Measurements from ENCODE around the gene MUC21. TPM values are rescaled to one million over a fixed set of nuclear protein-coding genes. Genes with fewer than 3 reads are reported as not detected.
A peak's percentile ranks its signal among the peaks of the same experiment; 100 is the strongest.

The MUC21 gene
- total and polyA plus RNA-seq, 11 donors = 0.10 TPM; not detected in 10

- TF ChIP-seq POLR2A (IDR thresholded peaks at IDR 0.05) = no peak
- TF ChIP-seq, protein P1, sequence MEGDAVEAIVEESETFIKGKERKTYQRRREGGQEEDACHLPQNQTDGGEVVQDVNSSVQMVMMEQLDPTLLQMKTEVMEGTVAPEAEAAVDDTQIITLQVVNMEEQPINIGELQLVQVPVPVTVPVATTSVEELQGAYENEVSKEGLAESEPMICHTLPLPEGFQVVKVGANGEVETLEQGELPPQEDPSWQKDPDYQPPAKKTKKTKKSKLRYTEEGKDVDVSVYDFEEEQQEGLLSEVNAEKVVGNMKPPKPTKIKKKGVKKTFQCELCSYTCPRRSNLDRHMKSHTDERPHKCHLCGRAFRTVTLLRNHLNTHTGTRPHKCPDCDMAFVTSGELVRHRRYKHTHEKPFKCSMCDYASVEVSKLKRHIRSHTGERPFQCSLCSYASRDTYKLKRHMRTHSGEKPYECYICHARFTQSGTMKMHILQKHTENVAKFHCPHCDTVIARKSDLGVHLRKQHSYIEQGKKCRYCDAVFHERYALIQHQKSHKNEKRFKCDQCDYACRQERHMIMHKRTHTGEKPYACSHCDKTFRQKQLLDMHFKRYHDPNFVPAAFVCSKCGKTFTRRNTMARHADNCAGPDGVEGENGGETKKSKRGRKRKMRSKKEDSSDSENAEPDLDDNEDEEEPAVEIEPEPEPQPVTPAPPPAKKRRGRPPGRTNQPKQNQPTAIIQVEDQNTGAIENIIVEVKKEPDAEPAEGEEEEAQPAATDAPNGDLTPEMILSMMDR (IDR thresholded peaks at IDR 0.05) = no peak
- Histone ChIP-seq H3K36me3 (no peaks in the 10 kb centered on the region), H3K4me1 (peaks cover 0 to 10% (median 4%) of the 10 kb centered on the region in 12 donors), H3K27me3 (peaks cover 0 to 11% (median 0%) of the 10 kb centered on the region in 9 donors), H3K9me3 (no peaks in the 10 kb centered on the region), H3K4me3 (no peak overlapping the region), H3K27ac (no peak overlapping the region)
- 58 to 77% (median 71%) methylated on average over 3 of the region's 3 CpGs for WGBS, 4 donors
- ATAC-seq = no peak
- DNase-seq = no peak
- intact Hi-C loops (cut with DNase I) = no loop called here
Observed at GRCh38 chr6:30939473-30939872, 44.0 kb upstream of the MUC21 start.

- Histone ChIP-seq H3K27ac (no peak within 1 kb of the TSS), H3K4me3 (no peak within 1 kb of the TSS), H3K9me3 (no peaks in the 10 kb centered on the region), H3K4me1 (peaks cover 0 to 10% (median 4%) of the 10 kb centered on the region in 12 donors), H3K27me3 (peaks cover 0 to 11% (median 0%) of the 10 kb centered on the region in 9 donors), H3K36me3 (no peaks in the 10 kb centered on the region)
- DNase-seq (no peak), ATAC-seq (no peak)
- TF ChIP-seq, protein P1 (IDR thresholded peaks at IDR 0.05) = no peak
- no peak for TF ChIP-seq POLR2A (IDR thresholded peaks at IDR 0.05)
- 62 to 72% (median 66%) methylated on average over 14 to 16 of the region's 16 CpGs for WGBS, 4 donors
- intact Hi-C loops (cut with DNase I) = loop anchor here in 1 of 10 donors (10.0 kb wide), 1 partner anchor 64 kb away; no protein-coding TSS in a partner anchor
Observed at GRCh38 chr6:30940361-30940986, 43.0 kb upstream of the MUC21 start, which contains the start of gene MUCL3. MUCL3 (plus strand) TSS chr6:30940973; CDS start chr6:30941000, 27 bp downstream.

DNA sequence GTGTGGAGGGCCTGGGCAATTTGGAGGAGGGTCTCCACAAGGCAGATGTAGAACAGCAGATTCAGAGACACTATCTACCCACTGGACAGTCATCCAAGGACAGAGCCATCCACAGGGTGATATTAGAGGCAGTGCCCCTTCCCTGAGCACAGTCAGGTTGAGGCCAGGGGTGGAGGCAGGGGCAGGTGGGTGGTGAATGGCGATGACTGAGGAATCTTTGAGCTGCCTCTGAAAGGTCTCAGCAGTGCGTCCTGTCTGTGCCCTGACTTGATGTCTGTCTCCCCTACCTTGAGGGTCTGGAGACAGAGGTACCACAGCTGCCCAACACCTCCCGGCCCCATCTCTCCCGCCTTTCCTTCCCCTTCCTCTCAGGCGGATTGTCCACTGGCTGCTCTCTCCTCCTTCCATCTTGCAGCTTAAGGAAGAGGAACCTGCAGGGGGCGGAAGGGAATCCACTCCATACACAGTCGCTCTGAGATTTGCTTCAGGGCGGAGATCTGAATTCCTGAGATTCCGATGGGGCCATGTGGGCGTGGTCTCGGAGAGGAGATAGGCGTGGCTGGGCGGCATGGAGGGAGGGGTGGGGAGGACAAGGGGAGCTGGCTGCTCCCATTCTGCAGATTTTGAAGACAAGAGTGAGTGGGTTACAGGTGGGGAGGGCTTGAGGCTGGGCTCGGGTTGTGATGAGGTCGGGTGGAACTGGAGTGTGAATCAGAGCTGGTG, 41.0 kb upstream of the MUC21 start:
- peak in 4 of 5 donors; percentile 62 to 82 (median 72) for DNase-seq
- 11 to 19% (median 15%) methylated on average over 15 of the region's 15 CpGs for WGBS, 4 donors
- peak; percentile 64 to 90 (median 82) for ATAC-seq
- Histone ChIP-seq H3K9me3 (no peaks in the 10 kb centered on the region), H3K27me3 (peaks cover 0 to 10% (median 0%) of the 10 kb centered on the region in 9 donors), H3K4me3 (no peak overlapping the region), H3K4me1 (peaks cover 0 to 10% (median 4%) of the 10 kb centered on the region in 12 donors), H3K36me3 (no peaks in the 10 kb centered on the region), H3K27ac (no peak overlapping the region)
- TF ChIP-seq POLR2A (IDR thresholded peaks at IDR 0.05) = no peak
- TF ChIP-seq, protein P1 (IDR thresholded peaks at IDR 0.05) = peak in 8 of 12 donors; percentile 23 to 53 (median 36)
- intact Hi-C loops (cut with DNase I) = loop anchor here in 1 of 10 donors (10.0 kb wide), 1 partner anchor 62 kb away; no protein-coding TSS in a partner anchor

GRCh38 chr6:30944051-30944450, 39.5 kb upstream of the MUC21 start:
- Histone ChIP-seq H3K9me3 (no peaks in the 10 kb centered on the region), H3K4me1 (peaks cover 0 to 10% (median 4%) of the 10 kb centered on the region in 12 donors), H3K27me3 (peaks cover 0 to 7% (median 0%) of the 10 kb centered on the region in 9 donors), H3K36me3 (no peaks in the 10 kb centered on the region), H3K27ac (no peak overlapping the region), H3K4me3 (no peak overlapping the region)
- 86 to 95% (median 91%) methylated on average over 4 of the region's 4 CpGs for WGBS, 4 donors
- no peak for ATAC-seq
- intact Hi-C loops (cut with DNase I) = loop anchor here in 1 of 10 donors (10.0 kb wide), 1 partner anchor 61 kb away; no protein-coding TSS in a partner anchor
- TF ChIP-seq, protein P1 (IDR thresholded peaks at IDR 0.05) = no peak
- no peak for TF ChIP-seq POLR2A (IDR thresholded peaks at IDR 0.05)
- no peak for DNase-seq
